HEK293T (cell line): ENCODE results near the gene RBM20.

Experiments
- ARNT ChIP-seq: fragments of 450-650 bp; IDR thresholded peaks from 2 replicates; pipeline ENCODE4 v1.6.1; 2017; ENCODE audit warnings: mild to moderate bottlenecking
- ELF4 ChIP-seq: fragments of 450-650 bp; IDR thresholded peaks from 2 replicates; pipeline ENCODE4 v1.6.1; 2017; ENCODE audit warnings: antibody characterized with exemption
- FOXA1 ChIP-seq: fragments of 450-650 bp; IDR thresholded peaks from 2 replicates; pipeline ENCODE4 v1.6.1; 2016; ENCODE audit warnings: mild to moderate bottlenecking
- LEF1 ChIP-seq: fragments of 450-650 bp; IDR thresholded peaks from 2 replicates; pipeline ENCODE4 v1.6.1; 2017; ENCODE audit warnings: mild to moderate bottlenecking, borderline replicate concordance
- NFRKB ChIP-seq: fragments of 450-650 bp; IDR thresholded peaks from 2 replicates; pipeline ENCODE4 v1.6.1; 2016; ENCODE audit warnings: mild to moderate bottlenecking, moderate library complexity
- SP1 ChIP-seq: fragments of 450-650 bp; IDR thresholded peaks from 2 replicates; pipeline ENCODE4 v1.6.1; 2017
- ZNF384 ChIP-seq: fragments of 450-650 bp; IDR thresholded peaks from 2 replicates; pipeline ENCODE4 v1.6.1; 2016

GRCh38 chr10:110667620-110668343, 23.6 kb downstream of the RBM20 start:
- TF ChIP-seq FOXA1 (no peak), NFRKB (no peak), ZNF384 (no peak), ARNT (no peak), SP1 (no peak), ELF4 (no peak), LEF1 (no peak)
